Type B pancreatic cell (in vitro differentiated cells): ENCODE measurements around the gene IDH3G. TPM values are rescaled to one million over a fixed set of nuclear protein-coding genes. Genes with fewer than 3 reads are reported as not detected.

Experiments used
- DNase-seq: peaks from one replicate; pipeline ENCODE4 v3.0.0; 2021; ENCODE audit warnings: mixed read lengths; ENCODE audit not compliant: unreplicated experiment; ENCODE audit errors: extremely low spot score
- H3K27ac Mint-ChIP-seq: 2 replicates; pipeline ENCODE4 v1.8.0; 2021; ENCODE audit warnings: mild to moderate bottlenecking, mixed read lengths
- H3K27me3 Mint-ChIP-seq: 2 replicates; pipeline ENCODE4 v1.8.0; 2021; ENCODE audit warnings: mixed read lengths
- H3K36me3 Mint-ChIP-seq: 2 replicates; pipeline ENCODE4 v1.8.0; 2021; ENCODE audit warnings: mixed read lengths
- H3K4me1 Mint-ChIP-seq: one replicate; pipeline ENCODE4 v1.8.0; 2021; ENCODE audit warnings: mixed read lengths; ENCODE audit not compliant: unreplicated experiment
- H3K4me3 Mint-ChIP-seq: 2 replicates; pipeline ENCODE4 v1.8.0; 2021; ENCODE audit warnings: mild to moderate bottlenecking, mixed read lengths
- H3K9me3 Mint-ChIP-seq: 2 replicates; pipeline ENCODE4 v1.8.0; 2021; ENCODE audit warnings: mixed read lengths
- CTCF ChIP-seq: fragments of 200-600 bp; sonication (generic); conservative IDR thresholded peaks from 2 replicates; pipeline ENCODE4 v1.5.0; 2021; ENCODE audit warnings: antibody characterized with exemption, mild to moderate bottlenecking
- total RNA-seq: library from RNA; stranded (reverse); gene quantifications from 2 replicates; pipeline ENCODE4 v1.2.1, GENCODE V29; 2021; ENCODE audit warnings: low replicate concordance

Gene IDH3G
- total RNA-seq, 1 donor from 2014 or later, result 50.0 TPM

GRCh38 chrX:153772316-153773217 lies 21.6 kb downstream of the IDH3G start:
- Mint-ChIP-seq H3K9me3 (no peaks in the 10 kb centered on the region), H3K36me3 (no peaks in the 10 kb centered on the region), H3K27me3 (no peaks in the 10 kb centered on the region), H3K4me1 (no peaks in the 10 kb centered on the region), H3K27ac (no peak overlapping the region), H3K4me3 (no peak overlapping the region)
- DNase-seq, result no peak
- TF ChIP-seq CTCF, result no peak

- Mint-ChIP-seq H3K4me3 (no peak overlapping the region), H3K36me3 (no peaks in the 10 kb centered on the region), H3K4me1 (no peaks in the 10 kb centered on the region), H3K27me3 (no peaks in the 10 kb centered on the region), H3K9me3 (no peaks in the 10 kb centered on the region), H3K27ac (no peak overlapping the region)
- DNase-seq, result no peak
- TF ChIP-seq CTCF, result no peak
Observed at GRCh38 chrX:153771415-153772315, 22.5 kb downstream of the IDH3G start.

- no peaks in the 10 kb centered on the region for H3K36me3 Mint-ChIP-seq
- DNase-seq, result no peak
- H3K9me3 Mint-ChIP-seq, result no peaks in the 10 kb centered on the region
- H3K27ac Mint-ChIP-seq, result no peak overlapping the region
- H3K27me3 Mint-ChIP-seq, result no peaks in the 10 kb centered on the region
- no peak for TF ChIP-seq CTCF
- H3K4me1 Mint-ChIP-seq, result no peaks in the 10 kb centered on the region
- no peak overlapping the region for H3K4me3 Mint-ChIP-seq
Observed at GRCh38 chrX:153770601-153771414, 23.4 kb downstream of the IDH3G start.

GRCh38 chrX:153769865-153770600 lies 24.1 kb downstream of the IDH3G start:
- no peak overlapping the region for H3K4me3 Mint-ChIP-seq
- no peaks in the 10 kb centered on the region for H3K36me3 Mint-ChIP-seq
- TF ChIP-seq CTCF, result no peak
- no peak for DNase-seq
- no peaks in the 10 kb centered on the region for H3K9me3 Mint-ChIP-seq
- H3K4me1 Mint-ChIP-seq, result no peaks in the 10 kb centered on the region
- no peak overlapping the region for H3K27ac Mint-ChIP-seq
- no peaks in the 10 kb centered on the region for H3K27me3 Mint-ChIP-seq
